Psoas muscle (tissue), 8 donors: ENCODE measurements around the gene PI4KB. TPM values are rescaled to one million over a fixed set of nuclear protein-coding genes. Genes with fewer than 3 reads are reported as not detected.

Source experiments
- ATAC-seq, 4 donors: fragments of 200-7000 bp; cut with Tn5 transposase; one replicate each; pipeline ENCODE4 v1.9.1; 2020; ENCODE audit warnings: moderate library complexity in 3 of 4, mild to moderate bottlenecking in 2 of 4
- DNase-seq, 2 donors: peaks; one replicate each; pipeline ENCODE4 v3.0.0-alpha.2; 2020
- H3K27ac ChIP-seq: fragments of 200-600 bp; one replicate; pipeline ENCODE4 v1.8.0; 2022
- H3K27me3 ChIP-seq, 3 donors: fragments of 200-600 bp in 1 of 3; one replicate each; pipeline versions ENCODE4 v1.6.1 to v1.8.0; 2013 to 2022; ENCODE audit warnings: low read length in 2 of 3, mild to moderate bottlenecking in 2 of 3, moderate library complexity in 1 of 3; ENCODE audit not compliant: insufficient read depth in 3 of 3
- H3K36me3 ChIP-seq, 2 donors: fragments of 200-600 bp in 1 of 2; one replicate each; pipeline versions ENCODE4 v1.6.1 to v1.8.0; 2013 to 2022; ENCODE audit warnings: low read depth in 1 of 2, mild to moderate bottlenecking in 1 of 2, moderate library complexity in 1 of 2; ENCODE audit not compliant: insufficient read depth in 1 of 2
- H3K4me1 ChIP-seq: fragments of 200-600 bp; one replicate; pipeline ENCODE4 v1.8.0; 2022
- H3K4me3 ChIP-seq: fragments of 200-600 bp; one replicate; pipeline ENCODE4 v1.8.0; 2022; ENCODE audit warnings: mild to moderate bottlenecking
- H3K9me3 ChIP-seq: fragments of 200-600 bp; one replicate; pipeline ENCODE4 v1.8.0; 2022
- CTCF ChIP-seq: fragments of 200-600 bp; IDR thresholded peaks from one replicate; pipeline ENCODE4 v1.8.0; 2022; ENCODE audit warnings: antibody characterized with exemption
- WGBS, 3 donors: extraction: QIAGEN DNeasy Blood & Tissue Kit; methylation state at CpG; one replicate each; pipeline versions ENCODE4 v1.1.6 to v1.1.7; 2013; 5-methylcytosine and 5-hydroxymethylcytosine counted together
- intact Hi-C, 2 donors: fragments of 100-400 bp; cut with DNase I; formaldehyde crosslinking; loops; one replicate each; pipeline versions ENCODE4 v1.11.0 to v1.14.2; 2022
- polyA plus RNA-seq, 3 donors: library from polyadenylated mRNA; stranded (reverse); fragments of 200-250 nt; gene quantifications; one replicate each; pipeline ENCODE4 v1.2.3, GENCODE V29; 2013
- total RNA-seq, 4 donors: library from RNA; stranded (reverse); fragmentation: NEBNext Ultra II Directional in 2 of 4; extraction: Animal tissue kit (Norgen Biotek cat#: 25700) in 2 of 4; gene quantifications; one replicate each; pipeline versions ENCODE4 v1.2.1 to v1.2.4, GENCODE V29; 2021 to 2023
- donor health status: healthy with polysubstance abuse.
- donor health status: DM: no; HTN: no; CAD: no; lungs with moderate emphysema.
- donor health status: Bipolar disorder and iron deficiency.
- donor health status: healthy.
- donor health status: DM: yes; HTN: yes; CAD: no.
- donor health status: DM: no; HTN: no; CAD: no.
- donor health status: DM: no; HTN: no; CAD: no.
- donor health status: DM: yes; HTN: yes; CAD: no.

The PI4KB gene
- total and polyA plus RNA-seq, 7 donors, result 42.6 to 96.4 (median 66.3) TPM

GRCh38 chr1:151370211-151370911 is 43.1 kb upstream of the PI4KB start:
- ATAC-seq (no peak), DNase-seq (peak; percentile 25 to 72)
- H3K4me1 ChIP-seq, result peaks cover 44% of the 10 kb centered on the region
- H3K9me3 ChIP-seq, result no peaks in the 10 kb centered on the region
- intact Hi-C loops, result no loop called here
- peak overlapping the region; percentile 19 for H3K4me3 ChIP-seq
- H3K27ac ChIP-seq, result peak overlapping the region; percentile 73
- no peak for TF ChIP-seq CTCF
- H3K27me3 ChIP-seq, result no peaks in the 10 kb centered on the region
- H3K36me3 ChIP-seq, result peaks cover 2 to 34% of the 10 kb centered on the region in 2 donors
- 41 to 56% (median 49%) methylated on average over 6 of the region's 6 CpGs for WGBS, 3 donors

GRCh38 chr1:151369621-151370048 is 42.4 kb upstream of the PI4KB start:
- WGBS, 3 donors, result 75 to 79% (median 79%) methylated on average over 15 of the region's 15 CpGs
- no peak for TF ChIP-seq CTCF
- no peaks in the 10 kb centered on the region for H3K27me3 ChIP-seq
- H3K4me1 ChIP-seq, result peaks cover 44% of the 10 kb centered on the region
- H3K27ac ChIP-seq, result no peak overlapping the region
- no peaks in the 10 kb centered on the region for H3K9me3 ChIP-seq
- H3K4me3 ChIP-seq, result peak overlapping the region; percentile 19
- intact Hi-C loops, result no loop called here
- peaks cover 2 to 41% of the 10 kb centered on the region in 2 donors for H3K36me3 ChIP-seq
- DNase-seq (no peak), ATAC-seq (no peak)

GRCh38 chr1:151369302-151369610 is 42.0 kb upstream of the PI4KB start:
- DNase-seq (no peak), ATAC-seq (no peak)
- TF ChIP-seq CTCF, result no peak
- Histone ChIP-seq H3K36me3 (peaks cover 2 to 45% of the 10 kb centered on the region in 2 donors), H3K9me3 (no peaks in the 10 kb centered on the region), H3K4me1 (peaks cover 44% of the 10 kb centered on the region), H3K27me3 (no peaks in the 10 kb centered on the region), H3K4me3 (no peak overlapping the region), H3K27ac (no peak overlapping the region)
- 86 to 92% (median 91%) methylated on average over 7 of the region's 7 CpGs for WGBS, 3 donors
- intact Hi-C loops, result no loop called here

GRCh38 chr1:151368393-151369301 is 41.4 kb upstream of the PI4KB start:
- Histone ChIP-seq H3K4me3 (no peak overlapping the region), H3K27ac (peak overlapping the region; percentile 60), H3K9me3 (no peaks in the 10 kb centered on the region), H3K36me3 (peaks cover 2 to 51% of the 10 kb centered on the region in 2 donors), H3K4me1 (peaks cover 44% of the 10 kb centered on the region), H3K27me3 (no peaks in the 10 kb centered on the region)
- intact Hi-C loops, result no loop called here
- 81 to 90% (median 85%) methylated on average over 20 of the region's 20 CpGs for WGBS, 3 donors
- DNase-seq (no peak), ATAC-seq (no peak)
- TF ChIP-seq CTCF, result no peak
